ENCODE data around the gene HLA-DQA2.

DNA sequence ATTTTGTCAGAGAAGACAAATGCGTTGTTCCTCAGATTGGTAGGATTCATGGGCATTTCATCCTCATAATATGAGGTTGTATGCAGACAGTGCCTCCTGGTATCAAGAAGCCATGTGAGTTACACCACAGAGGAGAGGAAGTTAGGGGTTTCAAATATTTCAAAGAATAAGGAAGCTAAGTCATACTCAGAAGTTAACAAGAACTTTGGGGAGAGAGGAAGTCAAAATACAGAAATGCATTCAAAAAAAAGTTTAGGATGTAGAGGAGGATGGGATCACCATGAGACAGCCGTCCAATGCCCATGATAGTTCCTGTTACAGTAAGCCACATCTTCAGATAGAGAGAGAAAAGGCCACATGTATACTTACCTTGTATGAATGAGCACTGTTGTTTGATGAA is 53.3 kb downstream of the HLA-DQA2 start:
- TF ChIP-seq, protein P1, sequence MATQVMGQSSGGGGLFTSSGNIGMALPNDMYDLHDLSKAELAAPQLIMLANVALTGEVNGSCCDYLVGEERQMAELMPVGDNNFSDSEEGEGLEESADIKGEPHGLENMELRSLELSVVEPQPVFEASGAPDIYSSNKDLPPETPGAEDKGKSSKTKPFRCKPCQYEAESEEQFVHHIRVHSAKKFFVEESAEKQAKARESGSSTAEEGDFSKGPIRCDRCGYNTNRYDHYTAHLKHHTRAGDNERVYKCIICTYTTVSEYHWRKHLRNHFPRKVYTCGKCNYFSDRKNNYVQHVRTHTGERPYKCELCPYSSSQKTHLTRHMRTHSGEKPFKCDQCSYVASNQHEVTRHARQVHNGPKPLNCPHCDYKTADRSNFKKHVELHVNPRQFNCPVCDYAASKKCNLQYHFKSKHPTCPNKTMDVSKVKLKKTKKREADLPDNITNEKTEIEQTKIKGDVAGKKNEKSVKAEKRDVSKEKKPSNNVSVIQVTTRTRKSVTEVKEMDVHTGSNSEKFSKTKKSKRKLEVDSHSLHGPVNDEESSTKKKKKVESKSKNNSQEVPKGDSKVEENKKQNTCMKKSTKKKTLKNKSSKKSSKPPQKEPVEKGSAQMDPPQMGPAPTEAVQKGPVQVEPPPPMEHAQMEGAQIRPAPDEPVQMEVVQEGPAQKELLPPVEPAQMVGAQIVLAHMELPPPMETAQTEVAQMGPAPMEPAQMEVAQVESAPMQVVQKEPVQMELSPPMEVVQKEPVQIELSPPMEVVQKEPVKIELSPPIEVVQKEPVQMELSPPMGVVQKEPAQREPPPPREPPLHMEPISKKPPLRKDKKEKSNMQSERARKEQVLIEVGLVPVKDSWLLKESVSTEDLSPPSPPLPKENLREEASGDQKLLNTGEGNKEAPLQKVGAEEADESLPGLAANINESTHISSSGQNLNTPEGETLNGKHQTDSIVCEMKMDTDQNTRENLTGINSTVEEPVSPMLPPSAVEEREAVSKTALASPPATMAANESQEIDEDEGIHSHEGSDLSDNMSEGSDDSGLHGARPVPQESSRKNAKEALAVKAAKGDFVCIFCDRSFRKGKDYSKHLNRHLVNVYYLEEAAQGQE (IDR thresholded peaks at IDR 0.05; ENCODE audit: insufficient read depth in 1 of 2, low read depth in 2 of 2, low read length in 2 of 2), result no peak
- TF ChIP-seq TAF1 (IDR thresholded peaks at IDR 0.05; ENCODE audit: borderline replicate concordance, insufficient read depth, low read length) (no peak), POLR2AphosphoS5 (IDR thresholded peaks at IDR 0.05; ENCODE audit: low read depth, low read length) (no peak), SIN3A (IDR thresholded peaks at IDR 0.05; ENCODE audit: borderline replicate concordance, insufficient read depth, low read length) (no peak), FOXP2 (optimal IDR thresholded peaks at IDR 0.05; ENCODE audit: borderline replicate concordance, extremely low read depth, extremely low read length, insufficient read depth) (no peak)
